GM21576 (cell line): ENCODE measurements around the gene B4GALT5.
A peak's percentile ranks its signal among the peaks of the same experiment; 100 is the strongest.
"Not testable (repeated sequence)": the region's sequence is repeated elsewhere in the genome, so short reads cannot be mapped to it uniquely, and the experiment has no call there.

Source experiments
- ATAC-seq: cut with Tn5 transposase; IDR thresholded peaks from one replicate; pipeline ENCODE4 v1.9.1; 2021; ENCODE audit warnings: mild to moderate bottlenecking, moderate library complexity; ENCODE audit not compliant: unreplicated experiment

Gene B4GALT5

GRCh38 chr20:49631061-49631716 lies 82.5 kb downstream of the B4GALT5 start:
- peak; percentile 39 for ATAC-seq

GRCh38 chr20:49630396-49630951 lies 83.2 kb downstream of the B4GALT5 start:
- peak; percentile 81 for ATAC-seq

- no peak for ATAC-seq
Observed at GRCh38 chr20:49629606-49630005, 84.1 kb downstream of the B4GALT5 start.

GRCh38 chr20:49628280-49628679 lies 85.4 kb downstream of the B4GALT5 start:
- ATAC-seq, result not testable (repeated sequence)

- no peak for ATAC-seq
Observed at GRCh38 chr20:49627329-49627761, 86.3 kb downstream of the B4GALT5 start.

- not testable (repeated sequence) for ATAC-seq
Observed at GRCh38 chr20:49624988-49625387, 88.7 kb downstream of the B4GALT5 start.

- no peak for ATAC-seq
Observed at GRCh38 chr20:49624317-49624716, 89.4 kb downstream of the B4GALT5 start.

- no peak for ATAC-seq
Observed at GRCh38 chr20:49622243-49622642, 91.4 kb downstream of the B4GALT5 start.

GRCh38 chr20:49620364-49621240 lies 93.1 kb downstream of the B4GALT5 start:
- ATAC-seq, result peak; percentile 79

- no peak for ATAC-seq
Observed at GRCh38 chr20:49619113-49620048, 94.3 kb downstream of the B4GALT5 start.

- no peak for ATAC-seq
Observed at GRCh38 chr20:49618289-49618688, 95.4 kb downstream of the B4GALT5 start.

- ATAC-seq, result not testable (repeated sequence)
Observed at GRCh38 chr20:49617394-49617793, 96.3 kb downstream of the B4GALT5 start.

GRCh38 chr20:49616154-49617007 lies 97.3 kb downstream of the B4GALT5 start:
- no peak for ATAC-seq

- no peak for ATAC-seq
Observed at GRCh38 chr20:49615401-49616153, 98.1 kb downstream of the B4GALT5 start.

GRCh38 chr20:49615051-49615400 lies 98.7 kb downstream of the B4GALT5 start:
- ATAC-seq, result not testable (repeated sequence)

- ATAC-seq, result no peak
Observed at GRCh38 chr20:49614338-49615050, 99.2 kb downstream of the B4GALT5 start.

GRCh38 chr20:49612127-49612738 lies 101.4 kb downstream of the B4GALT5 start:
- ATAC-seq, result no peak

GRCh38 chr20:49611539-49612126 lies 102.0 kb downstream of the B4GALT5 start:
- ATAC-seq, result not testable (repeated sequence)
